Fibroblast of mammary gland (primary cell): ENCODE results near the gene UQCRFS1.

Experiments
- DNase-seq: peaks from one replicate; pipeline ENCODE4 v3.0.0-alpha.2; 2010; ENCODE audit warnings: low read depth
- H3K4me3 ChIP-seq: 2 replicates; pipeline ENCODE4 v1.5.1; 2011; ENCODE audit warnings: low read depth, mild to moderate bottlenecking, low read length, moderate library complexity; ENCODE audit not compliant: control insufficient read depth
- CTCF ChIP-seq: conservative IDR thresholded peaks from 2 replicates; pipeline ENCODE4 v1.5.1; 2011; ENCODE audit warnings: low read depth, low read length, inconsistent platforms; ENCODE audit not compliant: control insufficient read depth, insufficient read depth

UQCRFS1 gene

GRCh38 chr19:29212648-29213573 is at the start of gene UQCRFS1:
UQCRFS1 (minus strand) TSS chr19:29213151; CDS start chr19:29213118, 33 bp downstream.
- no peak for TF ChIP-seq CTCF
- DNase-seq = peak; percentile 88
- H3K4me3 ChIP-seq = peak within 1 kb of the TSS; percentile 88

- H3K4me3 ChIP-seq = no peak overlapping the region
- no peak for TF ChIP-seq CTCF
- no peak for DNase-seq
Measured at GRCh38 chr19:29262085-29262484, 49.1 kb upstream of the UQCRFS1 start.

- peak; percentile 50 for TF ChIP-seq CTCF
- H3K4me3 ChIP-seq = no peak overlapping the region
- peak; percentile 36 for DNase-seq
Measured at GRCh38 chr19:29260477-29261317, 47.7 kb upstream of the UQCRFS1 start.

- no peak for TF ChIP-seq CTCF
- DNase-seq = no peak
- no peak overlapping the region for H3K4me3 ChIP-seq
Measured at GRCh38 chr19:29259867-29260281, 46.9 kb upstream of the UQCRFS1 start.

- TF ChIP-seq CTCF = peak; percentile 29
- peak; percentile 12 for DNase-seq
Measured at GRCh38 chr19:29259153-29259552, 46.2 kb upstream of the UQCRFS1 start.

GRCh38 chr19:29256516-29256915 is 43.6 kb upstream of the UQCRFS1 start:
- no peak for DNase-seq
- no peak overlapping the region for H3K4me3 ChIP-seq
- no peak for TF ChIP-seq CTCF

More at GRCh38 chr19:29259153-29259552, 46.2 kb upstream of the UQCRFS1 start:
- H3K4me3 ChIP-seq = no peak overlapping the region
